SK-N-SH (cell line): Measurements from ENCODE around the gene PCDHGB4.

ENCODE experiments used
- EP300 ChIP-seq, 2 experiments: IDR thresholded peaks; 2 replicates each; pipeline versions ENCODE4 v1.4.0 to v1.6.1; 2012; ENCODE audit warnings: borderline replicate concordance in 1 of 2, low read depth in 1 of 2, low read length in 1 of 2
- FOSL2 ChIP-seq: IDR thresholded peaks from 2 replicates; pipeline ENCODE4 v1.4.0; 2012; ENCODE audit warnings: low read depth, mild to moderate bottlenecking, moderate library complexity, borderline replicate concordance
- GATA2 ChIP-seq: sonication (generic); formaldehyde crosslinking; IDR thresholded peaks from 2 replicates; pipeline ENCODE4 v1.5.0; 2020; ENCODE audit warnings: mild to moderate bottlenecking, missing genetic modification reagents
- MXI1 ChIP-seq: IDR thresholded peaks from 2 replicates; pipeline ENCODE4 v1.6.1; 2012; ENCODE audit warnings: mild to moderate bottlenecking, low read depth, low read length, improper control_type of control experiment
- SIN3A ChIP-seq: IDR thresholded peaks from 2 replicates; pipeline ENCODE4 v1.6.1; 2012; ENCODE audit warnings: low read depth, mild to moderate bottlenecking, low read length, moderate library complexity, borderline replicate concordance
- SMC3 ChIP-seq: IDR thresholded peaks from 2 replicates; pipeline ENCODE4 v1.6.1; 2012; ENCODE audit warnings: low read depth, low read length, improper control_type of control experiment
- TF ChIP-seq, protein P1 (sequence below): fragments of 150-350 bp; IDR thresholded peaks from 2 replicates; pipeline ENCODE4 v1.6.1; 2017; ENCODE audit warnings: antibody characterized with exemption, low read length, low read depth, borderline replicate concordance
- TF ChIP-seq, protein P2 (sequence below): IDR thresholded peaks from 2 replicates; pipeline ENCODE4 v1.6.1; 2012; ENCODE audit warnings: mild to moderate bottlenecking, low read depth, low read length, moderate library complexity
- TF ChIP-seq, protein P3 (sequence below): fragments of 200-600 bp; sonication (generic); IDR thresholded peaks from 2 replicates; pipeline ENCODE4 v1.6.1; 2017; ENCODE audit warnings: antibody characterized with exemption, mild to moderate bottlenecking, moderate library complexity

DNA sequence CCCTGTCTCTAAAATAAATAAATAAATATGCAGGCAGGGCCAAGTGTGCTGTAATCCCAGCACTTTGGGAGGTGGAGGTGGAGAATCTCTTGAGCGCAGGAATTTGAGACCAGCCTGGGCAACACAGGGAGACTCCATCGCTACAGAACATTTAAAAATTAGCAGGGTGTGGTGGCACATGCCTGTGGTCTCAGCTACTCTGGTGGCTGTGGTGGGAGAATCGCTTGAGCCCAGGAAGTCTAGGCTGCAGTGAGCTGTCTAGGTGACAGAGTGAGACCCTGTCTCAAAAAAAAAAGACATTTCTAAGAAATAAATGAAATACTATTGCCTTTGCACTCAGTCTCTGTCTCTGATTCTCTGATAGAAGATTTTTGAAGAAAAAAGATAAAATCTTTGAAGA is 24.1 kb downstream of the PCDHGB4 start:
- TF ChIP-seq, protein P1, sequence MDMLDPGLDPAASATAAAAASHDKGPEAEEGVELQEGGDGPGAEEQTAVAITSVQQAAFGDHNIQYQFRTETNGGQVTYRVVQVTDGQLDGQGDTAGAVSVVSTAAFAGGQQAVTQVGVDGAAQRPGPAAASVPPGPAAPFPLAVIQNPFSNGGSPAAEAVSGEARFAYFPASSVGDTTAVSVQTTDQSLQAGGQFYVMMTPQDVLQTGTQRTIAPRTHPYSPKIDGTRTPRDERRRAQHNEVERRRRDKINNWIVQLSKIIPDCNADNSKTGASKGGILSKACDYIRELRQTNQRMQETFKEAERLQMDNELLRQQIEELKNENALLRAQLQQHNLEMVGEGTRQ: no peak
- TF ChIP-seq, protein P2, sequence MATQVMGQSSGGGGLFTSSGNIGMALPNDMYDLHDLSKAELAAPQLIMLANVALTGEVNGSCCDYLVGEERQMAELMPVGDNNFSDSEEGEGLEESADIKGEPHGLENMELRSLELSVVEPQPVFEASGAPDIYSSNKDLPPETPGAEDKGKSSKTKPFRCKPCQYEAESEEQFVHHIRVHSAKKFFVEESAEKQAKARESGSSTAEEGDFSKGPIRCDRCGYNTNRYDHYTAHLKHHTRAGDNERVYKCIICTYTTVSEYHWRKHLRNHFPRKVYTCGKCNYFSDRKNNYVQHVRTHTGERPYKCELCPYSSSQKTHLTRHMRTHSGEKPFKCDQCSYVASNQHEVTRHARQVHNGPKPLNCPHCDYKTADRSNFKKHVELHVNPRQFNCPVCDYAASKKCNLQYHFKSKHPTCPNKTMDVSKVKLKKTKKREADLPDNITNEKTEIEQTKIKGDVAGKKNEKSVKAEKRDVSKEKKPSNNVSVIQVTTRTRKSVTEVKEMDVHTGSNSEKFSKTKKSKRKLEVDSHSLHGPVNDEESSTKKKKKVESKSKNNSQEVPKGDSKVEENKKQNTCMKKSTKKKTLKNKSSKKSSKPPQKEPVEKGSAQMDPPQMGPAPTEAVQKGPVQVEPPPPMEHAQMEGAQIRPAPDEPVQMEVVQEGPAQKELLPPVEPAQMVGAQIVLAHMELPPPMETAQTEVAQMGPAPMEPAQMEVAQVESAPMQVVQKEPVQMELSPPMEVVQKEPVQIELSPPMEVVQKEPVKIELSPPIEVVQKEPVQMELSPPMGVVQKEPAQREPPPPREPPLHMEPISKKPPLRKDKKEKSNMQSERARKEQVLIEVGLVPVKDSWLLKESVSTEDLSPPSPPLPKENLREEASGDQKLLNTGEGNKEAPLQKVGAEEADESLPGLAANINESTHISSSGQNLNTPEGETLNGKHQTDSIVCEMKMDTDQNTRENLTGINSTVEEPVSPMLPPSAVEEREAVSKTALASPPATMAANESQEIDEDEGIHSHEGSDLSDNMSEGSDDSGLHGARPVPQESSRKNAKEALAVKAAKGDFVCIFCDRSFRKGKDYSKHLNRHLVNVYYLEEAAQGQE: no peak
- TF ChIP-seq, protein P3, sequence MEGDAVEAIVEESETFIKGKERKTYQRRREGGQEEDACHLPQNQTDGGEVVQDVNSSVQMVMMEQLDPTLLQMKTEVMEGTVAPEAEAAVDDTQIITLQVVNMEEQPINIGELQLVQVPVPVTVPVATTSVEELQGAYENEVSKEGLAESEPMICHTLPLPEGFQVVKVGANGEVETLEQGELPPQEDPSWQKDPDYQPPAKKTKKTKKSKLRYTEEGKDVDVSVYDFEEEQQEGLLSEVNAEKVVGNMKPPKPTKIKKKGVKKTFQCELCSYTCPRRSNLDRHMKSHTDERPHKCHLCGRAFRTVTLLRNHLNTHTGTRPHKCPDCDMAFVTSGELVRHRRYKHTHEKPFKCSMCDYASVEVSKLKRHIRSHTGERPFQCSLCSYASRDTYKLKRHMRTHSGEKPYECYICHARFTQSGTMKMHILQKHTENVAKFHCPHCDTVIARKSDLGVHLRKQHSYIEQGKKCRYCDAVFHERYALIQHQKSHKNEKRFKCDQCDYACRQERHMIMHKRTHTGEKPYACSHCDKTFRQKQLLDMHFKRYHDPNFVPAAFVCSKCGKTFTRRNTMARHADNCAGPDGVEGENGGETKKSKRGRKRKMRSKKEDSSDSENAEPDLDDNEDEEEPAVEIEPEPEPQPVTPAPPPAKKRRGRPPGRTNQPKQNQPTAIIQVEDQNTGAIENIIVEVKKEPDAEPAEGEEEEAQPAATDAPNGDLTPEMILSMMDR: no peak
- TF ChIP-seq SIN3A (no peak), GATA2 (no peak), SMC3 (no peak), EP300 (IDR thresholded peaks at IDR 0.05; ENCODE audit: borderline replicate concordance in 1 of 2, low read depth in 1 of 2, low read length in 1 of 2) (no peak), MXI1 (no peak), FOSL2 (no peak)
